Astrocyte (in vitro differentiated cells and primary cell): Measurements from ENCODE around the gene ATP2B2.

ENCODE experiments used
- EZH2 ChIP-seq: IDR thresholded peaks from 2 replicates; pipeline ENCODE4 v1.6.1; 2012; ENCODE audit warnings: mild to moderate bottlenecking, low read length, inconsistent platforms; ENCODE audit not compliant: insufficient read depth
- TF ChIP-seq, protein P1 (sequence below): IDR thresholded peaks from 2 replicates; pipeline ENCODE4 v1.5.1; 2011; ENCODE audit warnings: low read depth, mild to moderate bottlenecking, inconsistent platforms, low read length, moderate library complexity; ENCODE audit not compliant: insufficient read depth

DNA sequence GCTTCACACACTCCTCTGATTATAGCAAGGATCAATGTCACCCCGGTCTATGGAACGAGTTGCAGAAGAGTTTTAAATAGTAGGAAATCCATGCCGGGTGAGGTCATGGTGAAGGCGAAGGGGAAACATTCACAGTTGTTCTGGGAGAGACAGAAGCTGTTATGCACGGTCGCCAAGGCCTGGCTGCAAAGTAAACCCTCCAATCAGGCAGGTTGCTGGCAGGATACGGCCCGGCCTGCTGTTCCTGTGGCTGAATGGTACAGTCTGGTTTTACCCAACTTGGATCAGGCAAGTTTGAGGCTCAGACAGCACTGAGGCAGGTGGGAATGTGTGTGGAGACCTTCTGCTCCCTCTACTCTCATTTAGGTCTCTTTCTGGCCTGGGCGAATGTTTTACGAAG is 45.3 kb upstream of the ATP2B2 start:
- TF ChIP-seq, protein P1, sequence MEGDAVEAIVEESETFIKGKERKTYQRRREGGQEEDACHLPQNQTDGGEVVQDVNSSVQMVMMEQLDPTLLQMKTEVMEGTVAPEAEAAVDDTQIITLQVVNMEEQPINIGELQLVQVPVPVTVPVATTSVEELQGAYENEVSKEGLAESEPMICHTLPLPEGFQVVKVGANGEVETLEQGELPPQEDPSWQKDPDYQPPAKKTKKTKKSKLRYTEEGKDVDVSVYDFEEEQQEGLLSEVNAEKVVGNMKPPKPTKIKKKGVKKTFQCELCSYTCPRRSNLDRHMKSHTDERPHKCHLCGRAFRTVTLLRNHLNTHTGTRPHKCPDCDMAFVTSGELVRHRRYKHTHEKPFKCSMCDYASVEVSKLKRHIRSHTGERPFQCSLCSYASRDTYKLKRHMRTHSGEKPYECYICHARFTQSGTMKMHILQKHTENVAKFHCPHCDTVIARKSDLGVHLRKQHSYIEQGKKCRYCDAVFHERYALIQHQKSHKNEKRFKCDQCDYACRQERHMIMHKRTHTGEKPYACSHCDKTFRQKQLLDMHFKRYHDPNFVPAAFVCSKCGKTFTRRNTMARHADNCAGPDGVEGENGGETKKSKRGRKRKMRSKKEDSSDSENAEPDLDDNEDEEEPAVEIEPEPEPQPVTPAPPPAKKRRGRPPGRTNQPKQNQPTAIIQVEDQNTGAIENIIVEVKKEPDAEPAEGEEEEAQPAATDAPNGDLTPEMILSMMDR, result no peak
- no peak for TF ChIP-seq EZH2
